Nephron progenitor cell (in vitro differentiated cells): ENCODE data around the gene ANO6.
A peak's percentile ranks its signal among the peaks of the same experiment; 100 is the strongest.
"Not testable (repeated sequence)": the region's sequence is repeated elsewhere in the genome, so short reads cannot be mapped to it uniquely, and the experiment has no call there.

Experiments
- DNase-seq: peaks from one replicate; pipeline ENCODE4 v3.0.0; 2021
- H3K27ac Mint-ChIP-seq: 2 replicates; pipeline ENCODE4 v1.8.0; 2021; ENCODE audit warnings: mild to moderate bottlenecking, moderate library complexity, mixed read lengths
- H3K27me3 Mint-ChIP-seq: 2 replicates; pipeline ENCODE4 v1.8.0; 2021; ENCODE audit warnings: mild to moderate bottlenecking, low read depth, mixed read lengths; ENCODE audit not compliant: poor library complexity
- H3K36me3 Mint-ChIP-seq: 2 replicates; pipeline ENCODE4 v1.8.0; 2021; ENCODE audit warnings: low read depth, mixed read lengths
- H3K4me1 Mint-ChIP-seq: 2 replicates; pipeline ENCODE4 v1.8.0; 2021; ENCODE audit warnings: mixed read lengths
- H3K4me3 Mint-ChIP-seq: 2 replicates; pipeline ENCODE4 v1.8.0; 2021; ENCODE audit warnings: mild to moderate bottlenecking, moderate library complexity, mixed read lengths
- H3K9me3 Mint-ChIP-seq: 2 replicates; pipeline ENCODE4 v1.8.0; 2021; ENCODE audit warnings: mild to moderate bottlenecking, moderate library complexity, mixed read lengths
- TF ChIP-seq, protein P1 (sequence below): fragments of 200-600 bp; sonication (generic); IDR thresholded peaks from 2 replicates; pipeline ENCODE4 v1.5.0; 2021; ENCODE audit warnings: antibody characterized with exemption

Gene ANO6

DNA sequence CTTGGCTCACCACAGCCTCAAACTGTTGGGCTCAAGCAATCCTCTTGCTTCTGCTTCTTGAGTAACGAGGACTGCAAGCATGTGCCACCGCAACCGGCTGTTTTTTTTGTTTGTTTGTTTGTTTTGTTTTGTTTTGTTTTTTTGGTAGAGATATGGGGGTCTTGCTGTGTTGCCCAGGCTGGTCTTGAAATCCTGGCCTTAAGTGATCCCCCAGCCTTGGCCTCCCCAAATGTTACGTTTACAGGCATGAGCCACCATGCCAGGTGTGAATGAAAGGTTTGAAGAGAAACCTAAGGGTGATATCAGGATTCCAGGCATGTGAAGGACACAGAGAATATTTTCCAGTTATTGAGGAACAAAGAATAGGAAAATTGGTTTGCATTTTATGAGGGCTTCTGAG lies 45.0 kb downstream of the ANO6 start:
- Mint-ChIP-seq H3K36me3 (peaks cover 22% of the 10 kb centered on the region), H3K9me3 (no peaks in the 10 kb centered on the region), H3K27me3 (peaks cover 2% of the 10 kb centered on the region), H3K4me1 (peaks cover 39% of the 10 kb centered on the region), H3K4me3 (no peak overlapping the region), H3K27ac (no peak overlapping the region)
- DNase-seq = no peak
- TF ChIP-seq, protein P1, sequence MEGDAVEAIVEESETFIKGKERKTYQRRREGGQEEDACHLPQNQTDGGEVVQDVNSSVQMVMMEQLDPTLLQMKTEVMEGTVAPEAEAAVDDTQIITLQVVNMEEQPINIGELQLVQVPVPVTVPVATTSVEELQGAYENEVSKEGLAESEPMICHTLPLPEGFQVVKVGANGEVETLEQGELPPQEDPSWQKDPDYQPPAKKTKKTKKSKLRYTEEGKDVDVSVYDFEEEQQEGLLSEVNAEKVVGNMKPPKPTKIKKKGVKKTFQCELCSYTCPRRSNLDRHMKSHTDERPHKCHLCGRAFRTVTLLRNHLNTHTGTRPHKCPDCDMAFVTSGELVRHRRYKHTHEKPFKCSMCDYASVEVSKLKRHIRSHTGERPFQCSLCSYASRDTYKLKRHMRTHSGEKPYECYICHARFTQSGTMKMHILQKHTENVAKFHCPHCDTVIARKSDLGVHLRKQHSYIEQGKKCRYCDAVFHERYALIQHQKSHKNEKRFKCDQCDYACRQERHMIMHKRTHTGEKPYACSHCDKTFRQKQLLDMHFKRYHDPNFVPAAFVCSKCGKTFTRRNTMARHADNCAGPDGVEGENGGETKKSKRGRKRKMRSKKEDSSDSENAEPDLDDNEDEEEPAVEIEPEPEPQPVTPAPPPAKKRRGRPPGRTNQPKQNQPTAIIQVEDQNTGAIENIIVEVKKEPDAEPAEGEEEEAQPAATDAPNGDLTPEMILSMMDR = no peak

DNA sequence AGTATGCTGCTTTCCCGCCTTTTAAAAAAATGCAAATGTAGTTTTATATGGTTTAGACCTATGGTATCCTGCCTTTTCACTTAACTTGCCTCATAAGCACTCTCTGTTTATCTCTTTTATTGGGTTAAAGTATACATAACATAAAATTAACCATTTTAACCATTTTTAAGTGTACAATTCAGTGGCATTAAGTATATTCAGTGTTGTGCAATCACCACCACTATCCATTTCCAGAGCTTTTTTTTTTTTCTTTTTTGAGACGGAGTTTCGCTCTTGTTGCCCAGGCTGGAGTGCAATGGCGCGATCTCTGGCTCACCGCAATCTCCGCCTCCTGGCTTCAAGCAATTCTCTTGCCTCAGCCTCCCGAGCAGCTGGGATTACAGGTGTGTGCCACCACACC lies 46.3 kb downstream of the ANO6 start:
- H3K36me3 Mint-ChIP-seq = peaks cover 22% of the 10 kb centered on the region
- H3K4me3 Mint-ChIP-seq, H3K27ac Mint-ChIP-seq, DNase-seq, H3K27me3 Mint-ChIP-seq, H3K9me3 Mint-ChIP-seq: not testable (repeated sequence)
- H3K4me1 Mint-ChIP-seq = peaks cover 43% of the 10 kb centered on the region

DNA sequence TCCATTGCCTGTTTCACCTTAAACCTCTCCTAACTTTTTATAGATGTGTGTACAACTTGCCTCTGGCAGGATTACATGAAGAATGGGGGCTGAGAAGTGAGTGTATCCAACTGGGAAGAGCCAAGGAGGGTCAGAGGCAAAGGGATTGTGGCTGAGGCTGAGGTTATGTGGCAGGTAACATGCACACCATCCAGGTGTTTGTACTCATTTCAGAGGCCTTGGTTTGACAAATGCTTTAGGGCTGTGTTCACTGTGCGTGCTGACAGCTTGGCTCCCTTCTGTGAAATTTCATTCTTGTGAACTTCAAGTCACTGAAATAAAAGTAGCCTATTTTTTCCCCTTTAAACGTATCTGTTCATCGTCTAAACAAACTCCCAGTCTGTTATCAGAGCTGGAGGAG lies 47.7 kb downstream of the ANO6 start:
- TF ChIP-seq, protein P1 = no peak
- no peak for DNase-seq
- peaks cover 37% of the 10 kb centered on the region for H3K4me1 Mint-ChIP-seq
- no peak overlapping the region for H3K4me3 Mint-ChIP-seq
- no peaks in the 10 kb centered on the region for H3K9me3 Mint-ChIP-seq
- H3K27ac Mint-ChIP-seq = peak overlapping the region; percentile 80
- peaks cover 2% of the 10 kb centered on the region for H3K27me3 Mint-ChIP-seq
- H3K36me3 Mint-ChIP-seq = peaks cover 22% of the 10 kb centered on the region

DNA sequence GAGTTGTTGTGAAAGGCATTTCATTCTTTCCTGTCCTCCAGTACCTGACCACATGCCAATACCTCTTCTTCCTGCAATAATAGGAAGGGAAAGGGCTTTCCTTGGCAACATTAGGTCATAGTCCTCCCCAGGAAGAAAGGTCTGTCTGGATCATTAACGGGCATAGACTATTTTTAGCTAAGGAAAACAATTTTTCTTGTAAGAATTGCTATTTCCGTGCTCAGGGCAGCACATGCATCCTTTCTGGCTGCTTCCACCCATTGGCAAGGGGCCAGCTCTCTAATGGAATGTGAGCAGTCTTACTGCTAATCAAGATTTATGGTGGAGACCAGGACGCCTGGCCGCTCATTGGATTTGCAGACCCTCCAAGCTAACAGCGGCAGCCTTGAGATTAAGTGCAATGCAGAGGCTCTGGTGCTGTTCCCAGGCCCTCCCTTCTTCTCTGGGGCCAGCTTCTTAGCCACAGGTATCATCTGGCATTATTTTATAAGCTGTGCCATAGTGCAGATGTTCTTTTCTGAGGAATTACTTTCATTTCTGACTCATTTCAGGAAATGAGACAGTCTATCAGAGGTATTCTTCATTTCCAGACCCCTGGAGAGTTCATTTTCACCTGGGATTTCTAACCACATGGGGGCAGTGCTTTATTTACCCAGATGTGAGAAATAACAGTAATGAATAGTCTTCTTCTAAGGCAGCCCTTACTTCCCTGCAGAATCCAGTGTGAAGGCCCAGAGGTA lies 52.9 kb downstream of the ANO6 start:
- Mint-ChIP-seq H3K36me3 (peaks cover 12% of the 10 kb centered on the region), H3K4me3 (peak overlapping the region; percentile 39), H3K27me3 (peaks cover 2% of the 10 kb centered on the region), H3K27ac (peak overlapping the region; percentile 86), H3K4me1 (peaks cover 33% of the 10 kb centered on the region), H3K9me3 (no peaks in the 10 kb centered on the region)
- DNase-seq = peak; percentile 80
- TF ChIP-seq, protein P1 = peak; percentile 28

DNA sequence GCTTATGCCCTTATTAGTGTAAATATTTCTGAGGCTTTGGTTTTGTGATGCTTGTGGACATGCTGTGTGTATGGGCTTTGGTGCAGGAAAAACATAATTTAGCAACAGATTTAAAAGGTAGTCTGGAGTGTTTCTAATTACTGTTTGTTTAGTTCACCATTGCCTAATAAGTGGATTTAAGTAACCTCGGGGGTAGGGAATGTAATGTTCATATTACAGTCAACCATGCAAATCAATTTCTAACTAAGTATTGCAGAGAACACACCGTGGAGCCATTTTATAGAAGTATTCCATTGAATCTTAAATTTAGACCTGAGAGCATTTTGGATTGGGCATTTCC lies 53.5 kb downstream of the ANO6 start:
- H3K36me3 Mint-ChIP-seq = peaks cover 8% of the 10 kb centered on the region
- no peak overlapping the region for H3K4me3 Mint-ChIP-seq
- H3K27me3 Mint-ChIP-seq = peaks cover 2% of the 10 kb centered on the region
- peak overlapping the region; percentile 46 for H3K27ac Mint-ChIP-seq
- peaks cover 33% of the 10 kb centered on the region for H3K4me1 Mint-ChIP-seq
- no peaks in the 10 kb centered on the region for H3K9me3 Mint-ChIP-seq
- TF ChIP-seq, protein P1 = no peak
- DNase-seq = no peak

DNA sequence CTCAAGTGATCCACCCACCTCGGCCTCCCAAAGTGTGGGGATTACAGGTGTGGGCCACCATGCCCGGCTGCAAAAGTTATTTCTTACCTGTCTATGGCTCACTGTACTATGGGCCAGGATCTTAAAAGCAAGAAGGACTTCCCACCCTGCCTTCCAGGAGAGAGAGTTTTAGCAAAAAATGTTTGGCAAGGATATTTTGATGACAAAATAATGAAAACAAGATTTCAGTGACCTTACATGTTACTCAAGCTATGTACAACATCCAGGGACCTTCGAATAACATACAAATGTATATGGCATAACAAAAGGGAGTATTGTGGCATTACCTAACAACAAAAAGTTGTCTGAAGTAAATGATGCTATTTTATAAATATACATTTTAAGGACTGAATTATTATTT lies 55.1 kb downstream of the ANO6 start:
- TF ChIP-seq, protein P1 = no peak
- peaks cover 33% of the 10 kb centered on the region for H3K4me1 Mint-ChIP-seq
- H3K4me3 Mint-ChIP-seq = no peak overlapping the region
- H3K36me3 Mint-ChIP-seq = peaks cover 8% of the 10 kb centered on the region
- H3K9me3 Mint-ChIP-seq = no peaks in the 10 kb centered on the region
- H3K27me3 Mint-ChIP-seq = no peaks in the 10 kb centered on the region
- DNase-seq = no peak
- no peak overlapping the region for H3K27ac Mint-ChIP-seq
